Smooth muscle cell (in vitro differentiated cells): ENCODE measurements around the gene CATSPERE. TPM values are rescaled to one million over a fixed set of nuclear protein-coding genes. Genes with fewer than 3 reads are reported as not detected.

Source experiments
- DNase-seq: peaks from one replicate; lab custom pipeline; 2025; ENCODE audit not compliant: unreplicated experiment; lab: John Stamatoyannopoulos, UW
- H2AFZ ChIP-seq: fragments of 200-600 bp; sonication (generic); 2 replicates; pipeline ENCODE4 v1.6.0; 2016; ENCODE audit warnings: antibody characterized with exemption, low read depth, mild to moderate bottlenecking
- H3F3A ChIP-seq: fragments of 200-600 bp; sonication (generic); 2 replicates; pipeline ENCODE4 v1.6.0; 2017; ENCODE audit warnings: antibody characterized with exemption, low read depth
- H3K27ac ChIP-seq: fragments of 200-600 bp; sonication (generic); 2 replicates; pipeline ENCODE4 v1.5.1; 2016; ENCODE audit warnings: low read depth, mild to moderate bottlenecking
- H3K27me3 ChIP-seq: fragments of 200-600 bp; sonication (generic); 2 replicates; pipeline ENCODE4 v1.6.1; 2016; ENCODE audit warnings: low read depth, mild to moderate bottlenecking
- H3K36me3 ChIP-seq: fragments of 200-600 bp; sonication (generic); 2 replicates; pipeline ENCODE4 v1.5.1; 2016; ENCODE audit warnings: low read depth
- H3K4me1 ChIP-seq: fragments of 200-600 bp; sonication (generic); 2 replicates; pipeline ENCODE4 v1.5.1; 2016; ENCODE audit warnings: low read depth
- H3K4me2 ChIP-seq: fragments of 200-600 bp; sonication (generic); 2 replicates; pipeline ENCODE4 v1.6.0; 2016; ENCODE audit warnings: mild to moderate bottlenecking
- H3K4me3 ChIP-seq: fragments of 200-600 bp; sonication (generic); 2 replicates; pipeline ENCODE4 v1.5.1; 2016; ENCODE audit warnings: mild to moderate bottlenecking
- H3K79me2 ChIP-seq: fragments of 200-600 bp; sonication (generic); 2 replicates; pipeline ENCODE4 v1.6.0; 2016; ENCODE audit warnings: low read depth, mild to moderate bottlenecking
- H3K9ac ChIP-seq: fragments of 200-600 bp; sonication (generic); 2 replicates; pipeline ENCODE4 v1.6.0; 2016; ENCODE audit warnings: low read depth
- H3K9me3 ChIP-seq: fragments of 200-600 bp; sonication (generic); replicated peaks from 2 replicates; pipeline ENCODE4 v1.5.1; 2016; ENCODE audit warnings: low read depth
- H4K20me1 ChIP-seq: fragments of 200-600 bp; sonication (generic); 2 replicates; pipeline ENCODE4 v1.6.0; 2016; ENCODE audit warnings: low read depth
- CTCF ChIP-seq: fragments of 200-600 bp; sonication (generic); IDR thresholded peaks from 2 replicates; pipeline ENCODE4 v1.5.1; 2017; ENCODE audit warnings: borderline replicate concordance, mild to moderate bottlenecking, antibody characterized with exemption; ENCODE audit not compliant: insufficient read depth, poor library complexity, severe bottlenecking
- WGBS: methylation state at CpG from one replicate; pipeline ENCODE4 v1.1.7; 2016; ENCODE audit warnings: low lambda C conversion rate; 5-methylcytosine and 5-hydroxymethylcytosine counted together
- polyA plus RNA-seq: library from polyadenylated mRNA; unstranded; fragments of >200 nt; fragmentation: Nextera tagmentation; extraction: Ambion mirVana; gene quantifications from 2 replicates; pipeline ENCODE4 v1.2.1, GENCODE V29; 2016
- total RNA-seq: library from RNA; depleted of rRNA; stranded (reverse); fragments of >200 nt; gene quantifications from 2 replicates; pipeline ENCODE4 v1.2.3, GENCODE V29; 2014

Gene CATSPERE
- total and polyA plus RNA-seq, 2 experiments from 2014 or later: 0.11 to 0.63 TPM

GRCh38 chr1:244633140-244633539, 172.1 kb downstream of the CATSPERE start:
- Histone ChIP-seq H2AFZ (no peak overlapping the region), H4K20me1 (no peaks in the 10 kb centered on the region), H3K9ac (no peak overlapping the region), H3K27ac (no peak overlapping the region), H3K9me3 (no peaks in the 10 kb centered on the region), H3K27me3 (peaks cover 4% of the 10 kb centered on the region), H3K4me3 (no peak overlapping the region), H3K79me2 (no peaks in the 10 kb centered on the region), H3K36me3 (no peaks in the 10 kb centered on the region), H3K4me2 (no peak overlapping the region), H3F3A (no peaks in the 10 kb centered on the region), H3K4me1 (no peaks in the 10 kb centered on the region)
- TF ChIP-seq CTCF: no peak
- DNase-seq: no peak

- over 99% methylated on average over 6 of the region's 6 CpGs for WGBS
These were observed 173.5 kb downstream of the CATSPERE start for GRCh38 chr1:244634546-244634945.

GRCh38 chr1:244636488-244637259, 175.6 kb downstream of the CATSPERE start:
- Histone ChIP-seq H3K4me1 (no peaks in the 10 kb centered on the region), H3K4me2 (no peak overlapping the region), H2AFZ (no peak overlapping the region), H3K79me2 (no peaks in the 10 kb centered on the region), H3K4me3 (no peak overlapping the region), H3K9me3 (no peaks in the 10 kb centered on the region), H3K27me3 (peaks cover 8% of the 10 kb centered on the region), H3F3A (no peaks in the 10 kb centered on the region), H3K9ac (no peak overlapping the region), H3K36me3 (no peaks in the 10 kb centered on the region), H3K27ac (no peak overlapping the region), H4K20me1 (no peaks in the 10 kb centered on the region)
- 83% methylated on average over 10 of the region's 10 CpGs for WGBS
- no peak for TF ChIP-seq CTCF
- no peak for DNase-seq

More at GRCh38 chr1:244634546-244634945, 173.5 kb downstream of the CATSPERE start:
- H3K4me2 ChIP-seq: no peak overlapping the region
- no peaks in the 10 kb centered on the region for H3K79me2 ChIP-seq
- DNase-seq: no peak
- peaks cover 8% of the 10 kb centered on the region for H3K27me3 ChIP-seq
- H3F3A ChIP-seq: no peaks in the 10 kb centered on the region
- TF ChIP-seq CTCF: no peak
- H2AFZ ChIP-seq: no peak overlapping the region
- no peaks in the 10 kb centered on the region for H3K36me3 ChIP-seq
- H4K20me1 ChIP-seq: no peaks in the 10 kb centered on the region
- no peaks in the 10 kb centered on the region for H3K9me3 ChIP-seq
- H3K4me3 ChIP-seq: no peak overlapping the region
- no peak overlapping the region for H3K9ac ChIP-seq
- H3K27ac ChIP-seq: no peak overlapping the region
- H3K4me1 ChIP-seq: no peaks in the 10 kb centered on the region

GRCh38 chr1:244639561-244639960, 178.5 kb downstream of the CATSPERE start:
- Histone ChIP-seq H3K9me3 (no peaks in the 10 kb centered on the region), H4K20me1 (no peaks in the 10 kb centered on the region), H3K4me1 (no peaks in the 10 kb centered on the region), H3K4me2 (no peak overlapping the region), H3K9ac (no peak overlapping the region), H3K36me3 (no peaks in the 10 kb centered on the region), H3K4me3 (no peak overlapping the region), H3K27me3 (peaks cover 8% of the 10 kb centered on the region), H3K79me2 (no peaks in the 10 kb centered on the region), H3K27ac (no peak overlapping the region), H2AFZ (no peak overlapping the region), H3F3A (no peaks in the 10 kb centered on the region)
- no peak for DNase-seq
- TF ChIP-seq CTCF: no peak
